NCI-H69 (cell line): ENCODE measurements around the gene PCDHGC5.

ENCODE experiments used
- DNase-seq: peaks from one replicate; lab custom pipeline; 2025; lab: John Stamatoyannopoulos, UW

Gene PCDHGC5

DNA sequence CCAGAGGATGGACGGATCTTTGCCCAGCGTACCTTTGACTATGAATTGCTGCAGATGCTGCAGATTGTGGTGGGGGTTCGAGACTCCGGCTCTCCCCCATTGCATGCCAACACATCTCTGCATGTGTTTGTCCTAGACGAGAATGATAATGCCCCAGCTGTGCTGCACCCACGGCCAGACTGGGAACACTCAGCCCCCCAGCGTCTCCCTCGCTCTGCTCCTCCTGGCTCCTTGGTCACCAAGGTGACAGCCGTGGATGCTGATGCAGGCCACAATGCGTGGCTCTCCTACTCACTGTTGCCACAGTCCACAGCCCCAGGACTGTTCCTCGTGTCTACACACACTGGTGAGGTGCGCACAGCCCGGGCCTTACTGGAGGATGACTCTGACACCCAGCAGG, 1.9 kb downstream of the PCDHGC5 start:
- DNase-seq, result no peak

DNA sequence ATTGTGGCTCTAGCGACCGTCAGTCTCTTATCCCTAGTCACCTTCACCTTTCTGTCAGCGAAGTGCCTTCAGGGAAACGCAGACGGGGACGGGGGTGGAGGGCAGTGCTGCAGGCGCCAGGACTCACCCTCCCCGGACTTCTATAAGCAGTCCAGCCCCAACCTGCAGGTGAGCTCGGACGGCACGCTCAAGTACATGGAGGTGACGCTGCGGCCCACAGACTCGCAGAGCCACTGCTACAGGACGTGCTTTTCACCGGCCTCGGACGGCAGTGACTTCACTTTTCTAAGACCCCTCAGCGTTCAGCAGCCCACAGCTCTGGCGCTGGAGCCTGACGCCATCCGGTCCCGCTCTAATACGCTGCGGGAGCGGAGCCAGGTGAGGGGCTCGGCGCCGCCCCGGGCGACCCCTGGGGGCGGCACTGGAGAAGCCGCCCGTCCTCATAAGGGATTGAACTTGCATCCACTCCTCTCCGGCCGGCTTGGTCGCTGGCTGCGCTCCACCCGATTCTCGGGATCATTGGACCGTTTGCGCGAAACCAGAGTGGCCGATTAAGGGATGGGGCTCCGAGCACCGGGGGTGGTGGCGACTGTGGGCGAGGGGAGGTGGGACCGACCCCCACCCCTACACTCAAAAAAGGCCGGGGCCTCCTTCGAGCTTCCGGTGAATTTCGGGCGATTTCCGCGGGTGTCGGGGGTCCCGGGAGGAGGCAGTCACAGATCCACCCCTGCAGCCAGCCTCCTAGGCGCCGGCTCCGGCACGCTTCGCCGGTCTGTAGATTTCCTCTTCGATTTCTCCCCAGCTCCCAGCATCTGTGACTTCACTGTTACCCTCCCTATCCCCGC, 2.7 kb downstream of the PCDHGC5 start:
- DNase-seq, result no peak

DNA sequence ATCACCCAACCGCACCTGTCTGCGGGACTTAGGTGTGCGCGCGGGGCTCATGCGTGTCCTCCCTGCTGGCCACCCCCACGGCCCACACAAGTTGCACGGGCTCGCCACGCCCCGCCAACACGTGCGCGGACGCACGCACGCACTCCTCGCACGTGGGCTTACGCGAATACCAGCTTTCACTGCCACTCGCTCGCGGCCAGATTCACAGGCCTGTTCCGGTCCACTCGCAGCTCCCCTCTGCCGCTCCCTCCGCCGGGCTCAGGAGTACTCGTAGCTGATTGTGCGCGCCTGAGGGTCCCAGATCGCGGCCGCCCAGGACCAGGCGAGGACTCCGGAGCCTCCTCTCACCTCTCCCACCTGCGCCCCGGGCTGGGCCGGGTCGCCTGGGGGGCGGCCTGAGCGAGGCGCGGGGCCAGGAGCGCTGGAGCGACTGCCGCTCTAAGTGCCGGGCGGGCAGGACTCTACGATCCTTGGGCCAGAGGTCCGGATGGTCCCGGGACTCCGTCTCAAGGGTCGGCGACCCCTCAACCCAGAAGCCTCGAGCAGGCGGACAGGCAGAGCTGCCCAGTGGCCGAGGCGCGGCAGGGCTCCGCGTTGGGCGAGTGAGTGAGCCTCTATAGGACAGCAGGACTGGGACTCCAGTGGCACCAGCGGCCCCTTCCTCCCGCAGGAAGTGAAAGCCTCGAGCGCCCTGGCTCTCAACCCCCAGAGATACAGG, 3.4 kb downstream of the PCDHGC5 start:
- DNase-seq, result no peak

DNA sequence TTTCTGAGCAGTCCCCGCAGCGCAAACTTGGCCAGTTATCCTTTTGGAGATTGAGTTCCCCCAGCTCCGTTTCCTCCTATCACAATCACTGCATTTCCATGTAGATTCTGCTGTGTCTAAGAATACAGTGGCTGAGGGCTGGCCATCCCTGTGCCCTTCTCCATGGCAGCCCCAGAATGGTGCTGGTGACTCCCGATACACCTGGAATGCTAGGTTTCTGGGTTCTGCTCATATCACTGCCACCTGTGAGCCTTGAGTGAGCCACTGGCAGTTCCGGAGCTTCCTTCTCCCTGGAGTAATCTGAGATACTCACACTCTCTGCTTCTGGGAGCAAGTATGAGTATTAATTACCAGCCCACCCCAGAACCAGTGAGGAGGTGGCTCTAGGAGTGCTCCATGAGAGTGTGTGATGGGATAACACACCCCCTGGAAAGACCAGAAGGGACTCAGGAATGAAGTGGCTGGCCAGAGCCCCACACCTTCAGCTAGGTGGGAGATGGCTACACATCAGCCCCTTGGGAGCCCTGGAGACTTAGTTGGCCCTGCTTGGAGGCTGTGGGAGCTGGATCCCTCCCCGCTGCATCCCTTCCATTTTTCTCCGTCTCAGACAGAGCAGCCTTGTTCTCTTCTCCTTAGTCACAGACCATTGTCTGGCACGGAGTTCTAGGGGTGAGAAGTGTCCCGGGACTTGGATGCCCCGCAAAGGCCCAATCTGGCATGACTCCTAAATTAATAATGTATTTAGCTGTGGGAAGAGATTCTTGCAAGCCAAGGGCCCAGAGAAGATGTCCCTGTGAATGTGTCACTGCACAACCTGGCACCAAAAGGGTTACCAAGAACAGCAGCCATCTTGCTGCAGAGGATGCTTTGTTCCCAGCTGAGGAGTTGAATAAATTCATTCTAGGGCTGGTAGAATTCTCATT, 4.9 kb downstream of the PCDHGC5 start:
- DNase-seq, result no peak

DNA sequence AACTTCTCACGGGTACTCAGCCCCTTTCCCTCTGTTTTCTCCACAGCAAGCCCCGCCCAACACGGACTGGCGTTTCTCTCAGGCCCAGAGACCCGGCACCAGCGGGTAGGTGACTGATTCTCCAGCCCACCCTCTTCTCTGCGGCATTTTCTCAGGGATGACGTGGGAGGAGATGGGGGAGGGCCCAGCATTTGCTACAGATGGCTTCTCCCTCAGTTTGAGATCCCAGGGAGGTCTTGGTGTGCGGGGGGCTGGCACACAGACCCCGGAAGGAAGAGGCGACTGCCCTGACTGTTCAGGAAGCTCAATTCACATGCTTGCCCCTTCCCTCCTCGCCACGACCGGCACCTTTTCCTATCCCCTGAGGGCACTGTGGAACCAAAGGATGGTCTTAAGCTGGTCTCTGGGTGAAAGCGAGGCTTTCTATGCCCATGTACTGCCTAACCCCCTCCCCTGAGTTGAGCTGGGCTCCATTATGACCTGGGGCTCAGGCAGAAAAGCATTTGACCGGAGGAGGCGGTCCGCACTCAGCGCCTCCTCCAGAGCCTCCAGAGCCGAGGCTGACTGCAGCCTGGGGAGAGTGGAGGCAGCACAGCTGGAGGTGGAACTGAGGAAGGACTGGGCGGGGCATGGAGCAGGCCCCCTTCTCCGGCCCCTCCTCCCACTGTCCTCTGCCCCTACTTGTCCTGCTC, 6.0 kb downstream of the PCDHGC5 start:
- peak; percentile 40 for DNase-seq

DNA sequence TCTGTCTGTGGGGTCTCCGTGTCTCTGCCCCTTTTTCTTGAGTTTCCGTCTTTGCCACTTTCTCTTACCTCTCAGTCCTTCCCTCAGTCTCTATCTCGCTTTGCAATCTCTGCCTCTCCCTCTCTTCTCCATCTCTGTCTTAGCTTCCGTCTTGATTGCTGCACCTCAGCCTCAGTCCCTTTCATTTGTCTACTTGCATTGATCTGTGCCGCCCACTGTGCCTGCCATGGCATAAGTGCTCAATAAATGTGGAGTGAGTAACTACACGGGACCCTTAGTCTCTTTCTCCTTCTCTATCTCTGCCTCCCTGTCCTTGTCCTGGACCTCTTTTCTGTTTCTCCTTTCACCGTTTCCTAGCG, 6.6 kb downstream of the PCDHGC5 start:
- no peak for DNase-seq

DNA sequence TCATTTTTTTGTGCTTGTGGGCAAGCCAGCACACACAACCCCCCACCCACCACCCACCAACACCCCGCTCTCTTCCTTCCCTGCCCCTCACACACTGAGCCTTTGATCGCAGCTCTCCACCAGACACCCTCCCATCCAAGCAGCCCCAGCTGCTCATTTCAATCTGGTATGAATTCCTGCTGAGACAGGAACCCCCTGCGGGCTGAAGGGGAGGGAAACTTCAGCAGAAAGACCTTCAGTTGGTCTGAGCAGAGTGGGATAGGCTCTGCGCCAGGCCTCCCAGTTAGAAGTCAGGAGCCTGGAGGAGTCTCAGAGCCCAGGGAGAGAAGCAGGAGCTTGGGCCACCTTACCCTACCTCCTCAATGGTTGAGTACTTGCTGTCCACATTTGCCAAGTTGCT, 7.2 kb downstream of the PCDHGC5 start:
- peak; percentile 80 for DNase-seq

DNA sequence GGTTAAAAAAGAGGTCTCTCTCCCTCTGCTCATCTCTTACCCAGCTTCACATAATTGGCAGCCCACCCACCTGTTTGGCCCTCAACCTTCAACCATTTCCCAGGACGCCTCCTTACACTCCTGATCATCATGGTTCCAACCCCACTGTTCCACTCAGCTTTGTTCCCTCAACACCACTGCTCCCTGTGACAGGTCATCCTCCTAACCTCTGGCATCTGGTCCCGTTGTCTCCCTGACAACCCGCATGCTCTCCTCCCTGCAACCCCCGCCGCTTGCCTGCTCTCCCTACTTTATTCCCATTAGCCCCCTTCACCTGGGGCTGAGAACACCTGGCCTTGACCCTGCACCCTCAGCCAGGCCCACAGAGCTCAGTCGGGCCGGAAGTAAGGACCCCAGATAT, 12.9 kb downstream of the PCDHGC5 start:
- peak; percentile 34 for DNase-seq

DNA sequence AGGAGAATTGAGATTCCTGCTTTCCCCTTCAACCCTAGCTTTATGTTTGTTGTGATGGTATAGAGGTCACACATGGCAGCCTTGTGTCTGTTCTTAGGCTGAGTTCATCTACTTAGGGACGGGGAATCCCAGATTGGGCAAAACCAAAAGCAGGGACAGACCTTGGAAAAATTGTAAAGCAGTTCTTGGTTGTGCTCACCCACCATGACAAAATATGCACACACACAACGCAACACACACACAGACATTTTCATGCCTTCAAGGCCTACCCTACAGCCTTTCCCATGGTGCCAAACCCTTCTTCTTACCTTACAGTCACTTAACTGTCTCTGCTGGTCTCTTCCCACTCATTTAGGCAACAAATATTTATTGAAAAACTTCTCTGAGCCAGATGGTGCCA, 14.8 kb downstream of the PCDHGC5 start:
- no peak for DNase-seq

DNA sequence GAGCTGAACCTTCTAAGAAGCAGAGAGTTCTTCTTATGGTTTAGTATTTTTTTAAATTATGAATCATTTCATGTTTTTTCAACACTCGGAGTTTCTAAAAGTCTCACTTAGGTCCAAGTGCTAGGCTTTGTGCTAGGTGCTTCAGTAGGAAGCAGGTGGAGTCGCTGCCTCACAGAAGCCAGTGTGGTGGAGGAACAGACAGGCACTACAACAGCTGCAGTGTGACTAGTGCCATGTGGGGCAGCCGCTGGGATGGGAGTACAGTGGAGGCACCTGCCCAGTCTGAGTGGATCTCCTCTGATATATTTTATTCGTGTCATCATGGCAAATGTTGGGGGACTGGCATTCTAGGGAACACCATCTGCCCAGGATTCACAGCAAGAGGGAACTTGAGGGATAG, 15.3 kb downstream of the PCDHGC5 start:
- DNase-seq, result no peak

DNA sequence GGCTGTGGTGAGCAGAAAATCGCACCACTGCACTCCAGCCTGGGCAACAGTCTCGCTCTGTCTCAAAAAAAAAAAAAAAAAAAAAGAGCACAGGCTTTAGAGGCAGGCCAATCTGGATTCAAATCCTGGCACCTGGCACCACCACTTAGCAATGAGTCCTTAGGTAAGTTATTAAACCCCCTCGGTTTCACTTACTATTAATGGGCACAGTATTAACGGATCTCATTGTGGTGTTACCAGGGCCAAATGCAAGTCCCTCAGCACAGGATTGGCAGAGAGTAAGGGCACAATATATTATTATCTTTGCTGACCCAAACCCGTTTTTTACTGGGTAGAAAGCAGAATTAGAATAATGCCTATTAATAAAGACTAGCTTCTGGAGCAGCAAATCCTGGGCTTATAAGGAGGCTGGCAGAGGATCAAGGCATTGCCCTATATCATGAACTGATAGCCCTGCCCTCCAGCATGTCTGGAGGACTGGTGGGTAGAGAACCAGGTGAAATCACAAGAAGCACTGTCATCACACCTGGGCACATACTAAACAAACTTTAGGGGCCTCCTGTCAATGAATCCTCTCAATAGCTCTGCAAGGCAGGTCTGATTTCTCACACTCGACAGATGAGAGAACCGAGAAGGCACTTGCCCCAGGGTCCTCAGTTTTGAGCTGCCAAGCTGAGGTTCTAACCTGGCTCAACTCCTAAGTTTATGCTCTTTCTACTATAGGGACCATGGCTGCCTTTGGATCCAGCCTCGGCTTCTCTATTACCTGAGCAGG, 17.7 kb downstream of the PCDHGC5 start:
- no peak for DNase-seq

DNA sequence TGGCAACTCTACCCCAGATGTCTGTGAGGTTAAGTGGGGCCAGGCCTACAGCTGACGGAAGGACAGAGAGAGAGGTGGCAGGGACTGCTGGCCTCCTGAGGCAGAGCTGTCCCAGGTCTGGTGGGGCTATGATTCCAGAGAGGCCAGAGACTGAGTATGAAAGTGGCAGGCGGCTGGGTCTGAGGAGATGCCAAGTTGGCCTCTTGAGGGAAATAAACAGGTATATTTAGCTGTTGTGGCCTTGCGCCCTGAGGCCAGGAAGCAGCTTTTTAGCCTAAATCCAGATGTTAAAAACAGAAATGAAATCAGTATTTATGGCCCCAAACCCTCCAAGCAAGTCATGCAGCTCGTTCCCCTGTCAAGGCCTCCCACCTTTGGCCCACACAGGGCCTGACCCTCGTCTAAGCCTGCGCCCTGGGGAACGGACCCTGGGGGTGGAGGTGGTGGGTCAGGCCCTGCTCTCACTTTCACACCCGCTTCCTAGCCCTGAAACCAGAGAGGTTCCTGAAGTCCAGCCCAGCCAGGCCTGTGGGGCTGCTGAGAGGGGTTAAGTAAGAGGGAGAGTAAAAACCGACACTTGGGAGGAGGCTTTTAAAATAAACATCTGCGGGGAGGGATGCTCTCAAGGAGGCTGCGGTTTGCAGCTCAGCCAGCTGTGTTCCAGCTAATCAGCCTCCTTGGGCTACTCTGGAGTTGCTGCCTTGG, 18.7 kb downstream of the PCDHGC5 start:
- no peak for DNase-seq

DNA sequence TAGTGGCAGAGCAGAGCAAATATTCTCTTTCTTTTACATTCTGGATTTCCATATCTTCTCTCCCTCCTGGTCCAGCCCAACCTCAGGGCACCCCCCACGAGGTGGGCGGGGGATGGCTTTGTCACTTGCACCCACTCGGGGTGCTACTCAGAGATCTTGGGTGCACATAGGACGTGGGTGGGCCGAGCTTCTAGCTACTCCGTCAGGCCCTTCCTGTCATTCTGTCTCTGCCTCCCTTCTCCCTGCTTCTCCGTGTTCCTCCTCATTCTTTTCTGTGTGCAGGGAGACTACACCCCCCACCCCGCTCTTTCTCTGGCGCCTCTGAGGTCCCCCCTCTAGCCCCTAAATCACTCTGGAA, 19.5 kb downstream of the PCDHGC5 start:
- DNase-seq, result no peak

DNA sequence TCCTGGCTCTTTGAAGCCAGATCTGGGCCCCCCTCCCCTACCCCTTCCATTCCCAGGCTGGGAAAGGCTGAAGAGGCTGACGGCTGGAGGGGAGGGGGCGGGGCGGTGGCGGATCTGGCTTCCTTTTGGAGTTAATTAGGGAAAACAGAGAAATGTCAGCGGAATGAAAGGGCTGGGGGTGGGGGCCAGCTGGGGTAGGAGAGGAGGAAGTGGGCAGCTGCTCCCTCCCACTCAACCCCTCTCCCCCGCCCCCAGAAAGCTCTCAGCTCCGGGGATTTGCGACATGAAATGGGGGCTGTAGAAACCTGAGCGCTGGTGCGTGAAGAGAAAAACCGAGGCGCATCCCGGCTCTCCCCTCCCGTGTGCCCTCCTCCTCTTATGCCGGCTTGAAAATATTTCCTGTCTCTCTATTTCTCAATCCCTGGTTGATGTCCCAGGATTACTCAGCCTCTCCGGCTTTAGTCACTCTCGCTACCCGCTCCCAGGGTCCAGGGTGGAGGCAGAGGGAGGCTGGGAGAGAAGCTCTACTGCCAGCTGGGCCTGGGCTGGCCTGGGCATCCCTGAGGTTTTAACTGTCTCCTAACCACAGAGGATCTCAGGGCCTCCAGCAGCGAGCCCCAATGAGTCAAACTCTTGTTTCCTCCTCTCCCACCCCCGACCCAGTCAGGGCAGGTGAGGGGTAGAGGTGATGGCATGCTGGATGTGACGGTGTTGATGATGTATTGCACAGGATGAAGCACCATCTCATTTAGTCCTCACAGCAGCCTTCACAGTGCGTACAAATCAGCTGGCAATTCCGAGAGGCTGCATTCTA, 20.1 kb downstream of the PCDHGC5 start:
- peak; percentile 86 for DNase-seq

DNA sequence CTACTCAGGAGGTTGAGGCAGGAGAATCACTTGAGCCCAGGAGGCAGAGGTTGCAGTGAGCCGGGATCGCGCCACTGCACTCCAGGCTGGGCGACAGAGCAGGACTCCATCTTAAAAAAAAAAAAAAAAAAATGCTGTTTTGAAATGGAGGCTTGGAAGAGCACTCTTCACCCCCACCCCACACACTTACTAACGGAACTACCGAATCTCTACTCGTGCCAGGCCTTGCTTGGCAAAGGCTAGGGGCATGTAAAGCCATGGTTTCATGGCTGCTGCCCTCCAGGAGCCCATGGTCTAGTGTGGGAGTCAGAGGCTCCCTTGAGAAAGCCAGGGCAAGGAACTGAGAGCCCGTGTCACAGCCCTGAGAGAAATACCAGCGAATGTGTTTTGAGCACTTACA, 21.3 kb downstream of the PCDHGC5 start:
- no peak for DNase-seq

DNA sequence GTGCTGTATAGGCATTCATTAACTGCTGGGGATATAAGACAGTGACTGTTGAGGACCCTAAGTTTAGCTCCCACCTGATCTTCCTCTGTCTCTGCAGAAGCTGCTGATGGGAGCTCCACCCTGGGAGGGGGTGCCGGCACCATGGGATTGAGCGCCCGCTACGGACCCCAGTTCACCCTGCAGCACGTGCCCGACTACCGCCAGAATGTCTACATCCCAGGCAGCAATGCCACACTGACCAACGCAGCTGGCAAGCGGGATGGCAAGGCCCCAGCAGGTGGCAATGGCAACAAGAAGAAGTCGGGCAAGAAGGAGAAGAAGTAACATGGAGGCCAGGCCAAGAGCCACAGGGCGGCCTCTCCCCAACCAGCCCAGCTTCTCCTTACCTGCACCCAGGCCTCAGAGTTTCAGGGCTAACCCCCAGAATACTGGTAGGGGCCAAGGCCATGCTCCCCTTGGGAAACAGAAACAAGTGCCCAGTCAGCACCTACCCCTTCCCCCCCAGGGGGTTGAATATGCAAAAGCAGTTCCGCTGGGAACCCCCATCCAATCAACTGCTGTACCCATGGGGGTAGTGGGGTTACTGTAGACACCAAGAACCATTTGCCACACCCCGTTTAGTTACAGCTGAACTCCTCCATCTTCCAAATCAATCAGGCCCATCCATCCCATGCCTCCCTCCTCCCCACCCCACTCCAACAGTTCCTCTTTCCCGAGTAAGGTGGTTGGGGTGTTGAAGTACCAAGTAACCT, 22.1 kb downstream of the PCDHGC5 start:
- DNase-seq, result no peak

DNA sequence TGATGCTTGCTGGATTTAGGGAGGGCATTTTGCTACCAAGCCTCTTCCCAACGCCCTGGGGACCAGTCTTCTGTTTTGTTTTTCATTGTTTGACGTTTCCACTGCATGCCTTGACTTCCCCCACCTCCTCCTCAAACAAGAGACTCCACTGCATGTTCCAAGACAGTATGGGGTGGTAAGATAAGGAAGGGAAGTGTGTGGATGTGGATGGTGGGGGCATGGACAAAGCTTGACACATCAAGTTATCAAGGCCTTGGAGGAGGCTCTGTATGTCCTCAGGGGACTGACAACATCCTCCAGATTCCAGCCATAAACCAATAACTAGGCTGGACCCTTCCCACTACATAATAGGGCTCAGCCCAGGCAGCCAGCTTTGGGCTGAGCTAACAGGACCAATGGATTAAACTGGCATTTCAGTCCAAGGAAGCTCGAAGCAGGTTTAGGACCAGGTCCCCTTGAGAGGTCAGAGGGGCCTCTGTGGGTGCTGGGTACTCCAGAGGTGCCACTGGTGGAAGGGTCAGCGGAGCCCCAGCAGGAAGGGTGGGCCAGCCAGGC, 23.0 kb downstream of the PCDHGC5 start:
- no peak for DNase-seq

DNA sequence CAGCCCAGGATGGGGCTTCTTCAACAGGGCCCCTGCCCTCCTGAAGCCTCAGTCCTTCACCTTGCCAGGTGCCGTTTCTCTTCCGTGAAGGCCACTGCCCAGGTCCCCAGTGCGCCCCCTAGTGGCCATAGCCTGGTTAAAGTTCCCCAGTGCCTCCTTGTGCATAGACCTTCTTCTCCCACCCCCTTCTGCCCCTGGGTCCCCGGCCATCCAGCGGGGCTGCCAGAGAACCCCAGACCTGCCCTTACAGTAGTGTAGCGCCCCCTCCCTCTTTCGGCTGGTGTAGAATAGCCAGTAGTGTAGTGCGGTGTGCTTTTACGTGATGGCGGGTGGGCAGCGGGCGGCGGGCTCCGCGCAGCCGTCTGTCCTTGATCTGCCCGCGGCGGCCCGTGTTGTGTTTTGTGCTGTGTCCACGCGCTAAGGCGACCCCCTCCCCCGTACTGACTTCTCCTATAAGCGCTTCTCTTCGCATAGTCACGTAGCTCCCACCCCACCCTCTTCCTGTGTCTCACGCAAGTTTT, 23.6 kb downstream of the PCDHGC5 start:
- peak; percentile 85 for DNase-seq
